GM12878 (cell line): Measurements from ENCODE around the gene RET. TPM values are rescaled to one million over a fixed set of nuclear protein-coding genes. Genes with fewer than 3 reads are reported as not detected.

Experiments
- ATAC-seq: fragments of 200-7000 bp; cut with Tn5 transposase; 3 replicates; pipeline ENCODE4 v1.9.1; 2020; ENCODE audit warnings: mild to moderate bottlenecking, moderate library complexity
- BruUV-seq: library from RNA; stranded (reverse); fragments of 400-500 nt; replicated peaks from 2 replicates; lab custom pipeline; 2021; lab: Mats Ljungman, UMichigan
- CTCF ChIA-PET: fragments of 300-600 bp; sonication (Branson Sonifier 250); formaldehyde crosslinking; extraction: SDS; loops from one replicate; lab custom pipeline; 2021; ENCODE audit warnings: inconsistent platforms; lab: Yijun Ruan, JAX
- POLR2A ChIA-PET: fragments of 350-600 bp; formaldehyde crosslinking; extraction: SDS; loops from one replicate; lab custom pipeline; 2021; ENCODE audit warnings: inconsistent platforms; lab: Charles Lee
- RAD21 ChIA-PET: fragments of 300-600 bp; sonication (Branson Sonifier 250); formaldehyde crosslinking; loops from one replicate; lab custom pipeline; 2023; ENCODE audit warnings: antibody characterized with exemption; ENCODE audit not compliant: unreplicated experiment; lab: Charles Lee
- SMC1A ChIA-PET: fragments of 300-600 bp; sonication (Branson Sonifier 250); formaldehyde crosslinking; loops from one replicate; lab custom pipeline; 2023; ENCODE audit not compliant: unreplicated experiment, uncharacterized antibody; lab: Charles Lee
- DNase-seq: peaks from one replicate; pipeline ENCODE4 v3.0.0-alpha.2; 2011; ENCODE audit warnings: low read depth, low spot score
- FAIRE-seq: peaks from 3 replicates; lab custom pipeline; 2011; peaks lifted over from hg19 to GRCh38; lab: Jason Lieb, UNC
- H2AFZ ChIP-seq: 2 replicates; pipeline ENCODE4 v1.6.0; 2011; ENCODE audit warnings: low read depth, low read length, control low read depth; ENCODE audit not compliant: control insufficient read depth
- H3K27ac ChIP-seq: 2 replicates; pipeline ENCODE4 v1.5.1; 2011; ENCODE audit warnings: control low read depth; ENCODE audit not compliant: control insufficient read depth, insufficient read depth
- H3K27me3 ChIP-seq, 2 experiments: replicated peaks in 1 of 2; 2 replicates each; pipeline versions ENCODE4 v1.6.0 to v1.6.1; 2011; ENCODE audit warnings: low read length in 1 of 2; ENCODE audit not compliant: control insufficient read depth in 2 of 2, insufficient read depth in 2 of 2
- H3K36me3 ChIP-seq, 2 experiments: 2 replicates each; pipeline ENCODE4 v1.5.1; 2011; ENCODE audit warnings: low read length in 1 of 2; ENCODE audit not compliant: control insufficient read depth in 2 of 2, insufficient read depth in 2 of 2
- H3K4me1 ChIP-seq: 2 replicates; pipeline ENCODE4 v1.6.1; 2011; ENCODE audit warnings: mild to moderate bottlenecking, low read length, moderate library complexity, mixed read lengths; ENCODE audit not compliant: control insufficient read depth, insufficient read depth
- H3K4me2 ChIP-seq: 2 replicates; pipeline ENCODE4 v1.6.0; 2011; ENCODE audit warnings: control low read depth; ENCODE audit not compliant: control insufficient read depth, insufficient read depth
- H3K4me3 ChIP-seq: fragments of 200-600 bp; sonication (generic); 2 replicates; pipeline ENCODE4 v1.5.1; 2016
- H3K79me2 ChIP-seq: 2 replicates; pipeline ENCODE4 v1.6.0; 2011; ENCODE audit warnings: low read length; ENCODE audit not compliant: control insufficient read depth, insufficient read depth
- H3K9ac ChIP-seq: 2 replicates; pipeline ENCODE4 v1.8.0; 2011; ENCODE audit warnings: low read length, control low read depth, mixed read lengths; ENCODE audit not compliant: control insufficient read depth, insufficient read depth
- H3K9me3 ChIP-seq: replicated peaks from 3 replicates; pipeline ENCODE4 v1.5.1; 2011; ENCODE audit warnings: mild to moderate bottlenecking, low read length; ENCODE audit not compliant: control insufficient read depth, insufficient read depth
- H4K20me1 ChIP-seq: 2 replicates; pipeline ENCODE4 v1.6.0; 2011; ENCODE audit not compliant: control insufficient read depth, insufficient read depth
- ASH2L ChIP-seq: fragments of 300-600, 200-600 bp; sonication (generic); IDR thresholded peaks from 2 replicates; pipeline ENCODE4 v1.6.1; 2017; ENCODE audit warnings: low read depth, mild to moderate bottlenecking, borderline replicate concordance
- ELK1 ChIP-seq: IDR thresholded peaks from 2 replicates; pipeline ENCODE4 v1.6.1; 2012; ENCODE audit warnings: low read depth, low read length, improper control_type of control experiment
- ETV6 ChIP-seq, 2 experiments: fragments of 450-650 bp in 1 of 2; IDR thresholded peaks in 1 of 2; conservative IDR thresholded peaks in 1 of 2; 2 replicates each; pipeline ENCODE4 v1.6.1; 2014; ENCODE audit warnings: antibody characterized with exemption in 1 of 2, borderline replicate concordance in 1 of 2, low read depth in 1 of 2, mild to moderate bottlenecking in 1 of 2, moderate library complexity in 1 of 2
- LARP7 ChIP-seq: fragments of 450-650 bp; IDR thresholded peaks from 2 replicates; pipeline ENCODE4 v1.6.1; 2017; ENCODE audit warnings: mild to moderate bottlenecking
- MXI1 ChIP-seq: fragments of 150-350 bp; IDR thresholded peaks from 2 replicates; pipeline ENCODE4 v1.6.1; 2011; ENCODE audit warnings: low read depth, mild to moderate bottlenecking, inconsistent platforms, low read length, improper control_type of control experiment
- NFYB ChIP-seq: IDR thresholded peaks from 2 replicates; pipeline ENCODE4 v1.6.1; 2011; ENCODE audit warnings: low read depth, mild to moderate bottlenecking, low read length, improper control_type of control experiment, moderate library complexity; ENCODE audit not compliant: insufficient read depth
- SREBF2 ChIP-seq: IDR thresholded peaks from 2 replicates; pipeline ENCODE4 v1.6.1; 2012; ENCODE audit warnings: mild to moderate bottlenecking, low read length
- ZNF207 ChIP-seq: fragments of 450-650 bp; IDR thresholded peaks from 2 replicates; pipeline ENCODE4 v1.6.1; 2014; ENCODE audit warnings: antibody characterized with exemption, mild to moderate bottlenecking, borderline replicate concordance
- ZNF24 ChIP-seq: fragments of 450-650 bp; IDR thresholded peaks from 2 replicates; pipeline ENCODE4 v1.6.1; 2017; ENCODE audit warnings: antibody characterized with exemption, mild to moderate bottlenecking
- WGBS: methylation state at CpG from one replicate; pipeline ENCODE4 v1.1.6; 2016; ENCODE audit warnings: low lambda C conversion rate; ENCODE audit not compliant: insufficient replicate concordance, insufficient coverage; ENCODE audit errors: missing lambda C conversion rate; 5-methylcytosine and 5-hydroxymethylcytosine counted together
- in situ Hi-C: fragments of 300-500 bp; cut with MboI; formaldehyde crosslinking; loops from 9 replicates; pipeline ENCODE4 v1.14.3; 2018; ENCODE audit warnings: mixed read lengths
- intact Hi-C: fragments of 100-400 bp; cut with micrococcal nuclease; formaldehyde crosslinking; loops from one replicate; pipeline ENCODE4 v1.14.2; 2022; ENCODE audit not compliant: unreplicated experiment
- polyA plus RNA-seq, 11 experiments: library from polyadenylated mRNA; depleted of rRNA in 4 of 11; unstranded in 6 of 11; stranded (reverse) in 5 of 11; fragments of >200 nt; fragmentation: Nextera tagmentation in 4 of 11; fragmentation: Illumina TruSeq in 1 of 11; extraction: Ambion mirVana in 4 of 11; extraction: Trizol in 1 of 11; gene quantifications; 1 replicate in 1 of 11; 2 replicates in 10 of 11; pipeline versions ENCODE4 v1.2.1 to v1.2.3, GENCODE V29; 2011 to 2016; ENCODE audit warnings: inconsistent platforms in 2 of 11, missing spikeins in 2 of 11, low read depth in 1 of 11
- total RNA-seq, 4 experiments: library from RNA; depleted of rRNA in 3 of 4; stranded (reverse); fragments of >200 nt in 3 of 4; fragmentation: Illumina TruSeq in 1 of 4; extraction: Trizol in 1 of 4; gene quantifications; 2 replicates each; pipeline versions ENCODE4 v1.2.1 to v1.2.3, GENCODE V29; 2013 to 2021
- TF ChIP-seq, protein P1 (sequence below): fragments of 450-650 bp; IDR thresholded peaks from 2 replicates; pipeline ENCODE4 v1.6.1; 2018; ENCODE audit warnings: mild to moderate bottlenecking, low read depth, moderate library complexity; ENCODE audit not compliant: partially characterized antibody
- TF ChIP-seq, protein P2 (sequence below): fragments of 450-650 bp; IDR thresholded peaks from 2 replicates; pipeline ENCODE4 v1.6.1; 2018; ENCODE audit warnings: borderline replicate concordance, mild to moderate bottlenecking; ENCODE audit not compliant: partially characterized antibody
- TF ChIP-seq, protein P3 (sequence below): IDR thresholded peaks from 2 replicates; pipeline ENCODE4 v1.6.1; 2011; ENCODE audit warnings: borderline replicate concordance, low read depth, mild to moderate bottlenecking, moderate library complexity, mixed read lengths, low read length; ENCODE audit not compliant: insufficient read depth; ENCODE audit errors: extremely low read length

RET gene
- total and polyA plus RNA-seq, 10 of the 15 experiments (the other 5 are each of a cell fraction or from before 2014, with no cell fraction given) = not detected

- TF ChIP-seq MXI1 = 0 out of 2 replicates have a peak, but pooled peaks have one; percentile 28
Observed at GRCh38 chr10:43137717-43138020, 60.8 kb downstream of the RET start (continued).

- no peaks in the 10 kb centered on the region for H3K27me3 ChIP-seq
- no peaks in the 10 kb centered on the region for H3K36me3 ChIP-seq
- H2AFZ ChIP-seq = peak within 1 kb of the TSS; percentile 78
- no peaks in the 10 kb centered on the region for H3K9me3 ChIP-seq
- H4K20me1 ChIP-seq = no peaks in the 10 kb centered on the region
- DNase-seq = no peak
- POLR2A ChIA-PET = interaction anchor here (0.7 to 2.2 kb wide), 3 partner anchors 9 to 83 kb away, joined by 4 to 7 read pairs (median 5); no protein-coding TSS in a partner anchor
- peak within 1 kb of the TSS; percentile 83 for H3K4me2 ChIP-seq
- RAD21 ChIA-PET = interaction anchor here (0.6 to 2.0 kb wide), 6 partner anchors 12 to 370 kb away, joined by 3 to 9 read pairs (median 4); no protein-coding TSS in a partner anchor
- no TSS peak for BruUV-seq
- SMC1A ChIA-PET = interaction anchor here (1.1 to 2.7 kb wide), 4 partner anchors 14 to 25 kb away, joined by 3 to 8 read pairs (median 5); no protein-coding TSS in a partner anchor
- peak within 1 kb of the TSS; percentile 82 for H3K27ac ChIP-seq
- WGBS = under 1% methylated on average over 72 of the region's 93 CpGs
- H3K79me2 ChIP-seq = peaks cover 49% of the 10 kb centered on the region
- in situ Hi-C loops = loop anchor here (10.0 to 25.0 kb wide), 3 partner anchors 274 to 583 kb away; partner anchors contain the start of genes HNRNPF and ZNF33B
- peak within 1 kb of the TSS; percentile 91 for H3K4me3 ChIP-seq
- ATAC-seq = peak; percentile 87
- FAIRE-seq = no peak
- intact Hi-C loops = loop anchor here (5.0 to 10.0 kb wide), 2 partner anchors 269 to 503 kb away; partner anchors contain the start of genes HNRNPF and ZNF33B
- H3K9ac ChIP-seq = peak within 1 kb of the TSS; percentile 88
- H3K4me1 ChIP-seq = peaks cover 32% of the 10 kb centered on the region
- CTCF ChIA-PET = interaction anchor here (0.7 to 3.5 kb wide), 6 partner anchors 18 to 252 kb away, joined by 3 to 17 read pairs (median 5); no protein-coding TSS in a partner anchor
- no peak for TF ChIP-seq NFYB
- TF ChIP-seq ZNF207 = no peak
- 0 out of 4 replicates have a peak, but pooled peaks of 1 of the 2 experiments have one; percentile 52 for TF ChIP-seq ETV6 (conservative IDR thresholded peaks at IDR 0.05 in 1 of 2, IDR thresholded peaks at IDR 0.05 in 1 of 2; ENCODE audit: borderline replicate concordance in 1 of 2, low read depth in 1 of 2)
- TF ChIP-seq LARP7 = peak; percentile 59
- no peak for TF ChIP-seq ZNF24
- TF ChIP-seq SREBF2 = no peak
- TF ChIP-seq, protein P1, sequence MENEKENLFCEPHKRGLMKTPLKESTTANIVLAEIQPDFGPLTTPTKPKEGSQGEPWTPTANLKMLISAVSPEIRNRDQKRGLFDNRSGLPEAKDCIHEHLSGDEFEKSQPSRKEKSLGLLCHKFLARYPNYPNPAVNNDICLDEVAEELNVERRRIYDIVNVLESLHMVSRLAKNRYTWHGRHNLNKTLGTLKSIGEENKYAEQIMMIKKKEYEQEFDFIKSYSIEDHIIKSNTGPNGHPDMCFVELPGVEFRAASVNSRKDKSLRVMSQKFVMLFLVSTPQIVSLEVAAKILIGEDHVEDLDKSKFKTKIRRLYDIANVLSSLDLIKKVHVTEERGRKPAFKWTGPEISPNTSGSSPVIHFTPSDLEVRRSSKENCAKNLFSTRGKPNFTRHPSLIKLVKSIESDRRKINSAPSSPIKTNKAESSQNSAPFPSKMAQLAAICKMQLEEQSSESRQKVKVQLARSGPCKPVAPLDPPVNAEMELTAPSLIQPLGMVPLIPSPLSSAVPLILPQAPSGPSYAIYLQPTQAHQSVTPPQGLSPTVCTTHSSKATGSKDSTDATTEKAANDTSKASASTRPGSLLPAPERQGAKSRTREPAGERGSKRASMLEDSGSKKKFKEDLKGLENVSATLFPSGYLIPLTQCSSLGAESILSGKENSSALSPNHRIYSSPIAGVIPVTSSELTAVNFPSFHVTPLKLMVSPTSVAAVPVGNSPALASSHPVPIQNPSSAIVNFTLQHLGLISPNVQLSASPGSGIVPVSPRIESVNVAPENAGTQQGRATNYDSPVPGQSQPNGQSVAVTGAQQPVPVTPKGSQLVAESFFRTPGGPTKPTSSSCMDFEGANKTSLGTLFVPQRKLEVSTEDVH = no peak
- TF ChIP-seq, protein P2, sequence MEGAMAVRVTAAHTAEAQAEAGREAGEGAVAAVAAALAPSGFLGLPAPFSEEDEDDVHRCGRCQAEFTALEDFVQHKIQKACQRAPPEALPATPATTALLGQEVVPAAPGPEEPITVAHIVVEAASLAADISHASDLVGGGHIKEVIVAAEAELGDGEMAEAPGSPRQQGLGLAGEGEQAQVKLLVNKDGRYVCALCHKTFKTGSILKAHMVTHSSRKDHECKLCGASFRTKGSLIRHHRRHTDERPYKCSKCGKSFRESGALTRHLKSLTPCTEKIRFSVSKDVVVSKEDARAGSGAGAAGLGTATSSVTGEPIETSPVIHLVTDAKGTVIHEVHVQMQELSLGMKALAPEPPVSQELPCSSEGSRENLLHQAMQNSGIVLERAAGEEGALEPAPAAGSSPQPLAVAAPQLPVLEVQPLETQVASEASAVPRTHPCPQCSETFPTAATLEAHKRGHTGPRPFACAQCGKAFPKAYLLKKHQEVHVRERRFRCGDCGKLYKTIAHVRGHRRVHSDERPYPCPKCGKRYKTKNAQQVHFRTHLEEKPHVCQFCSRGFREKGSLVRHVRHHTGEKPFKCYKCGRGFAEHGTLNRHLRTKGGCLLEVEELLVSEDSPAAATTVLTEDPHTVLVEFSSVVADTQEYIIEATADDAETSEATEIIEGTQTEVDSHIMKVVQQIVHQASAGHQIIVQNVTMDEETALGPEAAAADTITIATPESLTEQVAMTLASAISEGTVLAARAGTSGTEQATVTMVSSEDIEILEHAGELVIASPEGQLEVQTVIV = no peak
- TF ChIP-seq ASH2L = no peak; the same call in 1 of the 2 replicates
- TF ChIP-seq, protein P3, sequence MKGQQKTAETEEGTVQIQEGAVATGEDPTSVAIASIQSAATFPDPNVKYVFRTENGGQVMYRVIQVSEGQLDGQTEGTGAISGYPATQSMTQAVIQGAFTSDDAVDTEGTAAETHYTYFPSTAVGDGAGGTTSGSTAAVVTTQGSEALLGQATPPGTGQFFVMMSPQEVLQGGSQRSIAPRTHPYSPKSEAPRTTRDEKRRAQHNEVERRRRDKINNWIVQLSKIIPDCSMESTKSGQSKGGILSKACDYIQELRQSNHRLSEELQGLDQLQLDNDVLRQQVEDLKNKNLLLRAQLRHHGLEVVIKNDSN = no peak
- TF ChIP-seq ELK1 = peak; percentile 80
Observed at GRCh38 chr10:43138021-43138756, 61.3 kb downstream of the RET start, which contains the start of gene CSGALNACT2. Gene CSGALNACT2, plus strand, starts transcription at chr10:43138445. Its CDS starts 16,705 bp downstream, at chr10:43155150.
